H54 (cell line): ENCODE data around the gene KRTAP9-8.

ENCODE experiments used
- DNase-seq: peaks from one replicate; pipeline ENCODE4 v3.0.0; 2011; ENCODE audit warnings: low spot score, mixed read lengths; ENCODE audit not compliant: insufficient read length
- FAIRE-seq: peaks from 3 replicates; lab custom pipeline; 2011; peaks lifted over from hg19 to GRCh38; lab: Jason Lieb, UNC
- POLR2A ChIP-seq: IDR thresholded peaks from 2 replicates; pipeline ENCODE4 v1.6.1; 2011; ENCODE audit warnings: low read depth, mild to moderate bottlenecking, low read length

KRTAP9-8 gene

GRCh38 chr17:41284546-41284945 is 46.7 kb downstream of the KRTAP9-8 start:
- FAIRE-seq (no peak), DNase-seq (no peak)
- no peak for TF ChIP-seq POLR2A

GRCh38 chr17:41287050-41287449 is 49.3 kb downstream of the KRTAP9-8 start:
- FAIRE-seq (no peak), DNase-seq (no peak)
- TF ChIP-seq POLR2A, result no peak
